Liver (tissue), 3 donors: ENCODE results near the gene OR3A1.

Source experiments
- GABPA ChIP-seq, 2 donors: IDR thresholded peaks in 1 of 2; conservative IDR thresholded peaks in 1 of 2; 2 replicates each; pipeline ENCODE4 v1.6.1; 2016; ENCODE audit warnings: antibody characterized with exemption in 2 of 2, mild to moderate bottlenecking in 1 of 2, moderate library complexity in 1 of 2
- HNF4G ChIP-seq: IDR thresholded peaks from 2 replicates; pipeline ENCODE4 v1.6.1; 2016; ENCODE audit warnings: antibody characterized with exemption
- JUND ChIP-seq, 2 donors: IDR thresholded peaks; 2 replicates each; pipeline ENCODE4 v1.6.1; 2016; ENCODE audit warnings: antibody characterized with exemption in 2 of 2
- RXRA ChIP-seq, 2 donors: IDR thresholded peaks; 2 replicates each; pipeline ENCODE4 v1.6.1; 2017 to 2018; ENCODE audit warnings: antibody characterized with exemption in 2 of 2, mild to moderate bottlenecking in 1 of 2
- TAF1 ChIP-seq: conservative IDR thresholded peaks from 2 replicates; pipeline ENCODE4 v1.6.1; 2016; ENCODE audit warnings: antibody characterized with exemption, mild to moderate bottlenecking
- TF ChIP-seq, protein P1 (sequence below): fragments of 150-350 bp; IDR thresholded peaks from 2 replicates; pipeline ENCODE4 v1.5.1; 2017; ENCODE audit warnings: improper control_type of control experiment, low read depth, low read length; ENCODE audit not compliant: missing input control
- TF ChIP-seq, protein P2 (sequence below): IDR thresholded peaks from 2 replicates; pipeline ENCODE4 v1.6.1; 2016; ENCODE audit warnings: antibody characterized with exemption
- TF ChIP-seq, protein P3 (sequence below): IDR thresholded peaks from 2 replicates; pipeline ENCODE4 v1.6.1; 2016; ENCODE audit warnings: antibody characterized with exemption
- TF ChIP-seq, protein P4 (sequence below): IDR thresholded peaks from 2 replicates; pipeline ENCODE4 v1.6.1; 2016; ENCODE audit warnings: antibody characterized with exemption
- donor health status: healthy.
- donor health status: healthy.

DNA sequence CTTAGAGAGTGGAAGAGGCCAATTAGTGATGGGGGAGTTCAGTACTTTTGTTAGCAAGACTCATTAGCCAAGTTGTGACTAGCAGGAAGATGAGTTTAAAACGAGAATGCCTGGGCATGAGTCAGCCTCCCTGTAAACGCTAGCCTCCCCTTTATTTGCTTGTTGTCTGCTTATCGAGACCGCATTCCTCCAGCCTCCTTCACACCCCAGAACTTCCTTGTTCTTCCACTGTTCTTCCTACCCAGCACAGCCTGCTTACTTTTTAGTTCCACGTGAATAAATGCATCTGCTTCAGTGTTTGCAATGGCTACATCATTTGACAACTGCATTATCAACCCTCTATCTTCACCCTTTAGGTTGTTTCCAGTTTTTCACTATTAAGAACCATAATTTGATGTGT lies 20.2 kb upstream of the OR3A1 start:
- no peak for TF ChIP-seq GABPA (IDR thresholded peaks at IDR 0.05 in 1 of 2, conservative IDR thresholded peaks at IDR 0.05 in 1 of 2)
- TF ChIP-seq, protein P1, sequence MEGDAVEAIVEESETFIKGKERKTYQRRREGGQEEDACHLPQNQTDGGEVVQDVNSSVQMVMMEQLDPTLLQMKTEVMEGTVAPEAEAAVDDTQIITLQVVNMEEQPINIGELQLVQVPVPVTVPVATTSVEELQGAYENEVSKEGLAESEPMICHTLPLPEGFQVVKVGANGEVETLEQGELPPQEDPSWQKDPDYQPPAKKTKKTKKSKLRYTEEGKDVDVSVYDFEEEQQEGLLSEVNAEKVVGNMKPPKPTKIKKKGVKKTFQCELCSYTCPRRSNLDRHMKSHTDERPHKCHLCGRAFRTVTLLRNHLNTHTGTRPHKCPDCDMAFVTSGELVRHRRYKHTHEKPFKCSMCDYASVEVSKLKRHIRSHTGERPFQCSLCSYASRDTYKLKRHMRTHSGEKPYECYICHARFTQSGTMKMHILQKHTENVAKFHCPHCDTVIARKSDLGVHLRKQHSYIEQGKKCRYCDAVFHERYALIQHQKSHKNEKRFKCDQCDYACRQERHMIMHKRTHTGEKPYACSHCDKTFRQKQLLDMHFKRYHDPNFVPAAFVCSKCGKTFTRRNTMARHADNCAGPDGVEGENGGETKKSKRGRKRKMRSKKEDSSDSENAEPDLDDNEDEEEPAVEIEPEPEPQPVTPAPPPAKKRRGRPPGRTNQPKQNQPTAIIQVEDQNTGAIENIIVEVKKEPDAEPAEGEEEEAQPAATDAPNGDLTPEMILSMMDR: no peak
- TF ChIP-seq, protein P2, sequence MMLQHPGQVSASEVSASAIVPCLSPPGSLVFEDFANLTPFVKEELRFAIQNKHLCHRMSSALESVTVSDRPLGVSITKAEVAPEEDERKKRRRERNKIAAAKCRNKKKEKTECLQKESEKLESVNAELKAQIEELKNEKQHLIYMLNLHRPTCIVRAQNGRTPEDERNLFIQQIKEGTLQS: no peak
- TF ChIP-seq, protein P3, sequence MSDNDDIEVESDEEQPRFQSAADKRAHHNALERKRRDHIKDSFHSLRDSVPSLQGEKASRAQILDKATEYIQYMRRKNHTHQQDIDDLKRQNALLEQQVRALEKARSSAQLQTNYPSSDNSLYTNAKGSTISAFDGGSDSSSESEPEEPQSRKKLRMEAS: no peak
- TF ChIP-seq HNF4G: no peak
- no peak for TF ChIP-seq RXRA (IDR thresholded peaks at IDR 0.05)
- TF ChIP-seq, protein P4, sequence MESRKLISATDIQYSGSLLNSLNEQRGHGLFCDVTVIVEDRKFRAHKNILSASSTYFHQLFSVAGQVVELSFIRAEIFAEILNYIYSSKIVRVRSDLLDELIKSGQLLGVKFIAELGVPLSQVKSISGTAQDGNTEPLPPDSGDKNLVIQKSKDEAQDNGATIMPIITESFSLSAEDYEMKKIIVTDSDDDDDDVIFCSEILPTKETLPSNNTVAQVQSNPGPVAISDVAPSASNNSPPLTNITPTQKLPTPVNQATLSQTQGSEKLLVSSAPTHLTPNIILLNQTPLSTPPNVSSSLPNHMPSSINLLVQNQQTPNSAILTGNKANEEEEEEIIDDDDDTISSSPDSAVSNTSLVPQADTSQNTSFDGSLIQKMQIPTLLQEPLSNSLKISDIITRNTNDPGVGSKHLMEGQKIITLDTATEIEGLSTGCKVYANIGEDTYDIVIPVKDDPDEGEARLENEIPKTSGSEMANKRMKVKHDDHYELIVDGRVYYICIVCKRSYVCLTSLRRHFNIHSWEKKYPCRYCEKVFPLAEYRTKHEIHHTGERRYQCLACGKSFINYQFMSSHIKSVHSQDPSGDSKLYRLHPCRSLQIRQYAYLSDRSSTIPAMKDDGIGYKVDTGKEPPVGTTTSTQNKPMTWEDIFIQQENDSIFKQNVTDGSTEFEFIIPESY: no peak
- TF ChIP-seq JUND (IDR thresholded peaks at IDR 0.05): no peak
- TF ChIP-seq TAF1: no peak
